Fibroblast of the aortic adventitia (primary cell): Measurements from ENCODE around the gene CIT. TPM values are rescaled to one million over a fixed set of nuclear protein-coding genes. Genes with fewer than 3 reads are reported as not detected.
"Not testable (repeated sequence)": the region's sequence is repeated elsewhere in the genome, so short reads cannot be mapped to it uniquely, and the experiment has no call there.

Experiments
- DNase-seq: peaks from one replicate; pipeline ENCODE4 v3.0.0-alpha.2; 2010; ENCODE audit warnings: low read depth
- H3K4me3 ChIP-seq: 2 replicates; pipeline ENCODE4 v1.5.1; 2011; ENCODE audit warnings: low read depth, mild to moderate bottlenecking, control low read depth, low read length, moderate library complexity
- total RNA-seq: library from RNA; depleted of rRNA; stranded (reverse); fragments of >200 nt; gene quantifications from 2 replicates; pipeline ENCODE4 v1.2.3, GENCODE V29; 2012; ENCODE audit warnings: low replicate concordance
- TF ChIP-seq, protein P1 (sequence below): IDR thresholded peaks from 2 replicates; pipeline ENCODE4 v1.5.1; 2011; ENCODE audit warnings: mild to moderate bottlenecking, low read length, control low read depth, inconsistent platforms; ENCODE audit not compliant: insufficient read depth

The CIT gene
- total RNA-seq, 1 donor: 48.0 TPM

GRCh38 chr12:119659289-119659897 lies 217.7 kb downstream of the CIT start:
- TF ChIP-seq, protein P1, sequence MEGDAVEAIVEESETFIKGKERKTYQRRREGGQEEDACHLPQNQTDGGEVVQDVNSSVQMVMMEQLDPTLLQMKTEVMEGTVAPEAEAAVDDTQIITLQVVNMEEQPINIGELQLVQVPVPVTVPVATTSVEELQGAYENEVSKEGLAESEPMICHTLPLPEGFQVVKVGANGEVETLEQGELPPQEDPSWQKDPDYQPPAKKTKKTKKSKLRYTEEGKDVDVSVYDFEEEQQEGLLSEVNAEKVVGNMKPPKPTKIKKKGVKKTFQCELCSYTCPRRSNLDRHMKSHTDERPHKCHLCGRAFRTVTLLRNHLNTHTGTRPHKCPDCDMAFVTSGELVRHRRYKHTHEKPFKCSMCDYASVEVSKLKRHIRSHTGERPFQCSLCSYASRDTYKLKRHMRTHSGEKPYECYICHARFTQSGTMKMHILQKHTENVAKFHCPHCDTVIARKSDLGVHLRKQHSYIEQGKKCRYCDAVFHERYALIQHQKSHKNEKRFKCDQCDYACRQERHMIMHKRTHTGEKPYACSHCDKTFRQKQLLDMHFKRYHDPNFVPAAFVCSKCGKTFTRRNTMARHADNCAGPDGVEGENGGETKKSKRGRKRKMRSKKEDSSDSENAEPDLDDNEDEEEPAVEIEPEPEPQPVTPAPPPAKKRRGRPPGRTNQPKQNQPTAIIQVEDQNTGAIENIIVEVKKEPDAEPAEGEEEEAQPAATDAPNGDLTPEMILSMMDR: peak; percentile 99
- peak; percentile 45 for DNase-seq

GRCh38 chr12:119658166-119658565 lies 219.0 kb downstream of the CIT start:
- not testable (repeated sequence) for H3K4me3 ChIP-seq

More at GRCh38 chr12:119659289-119659897, 217.7 kb downstream of the CIT start:
- H3K4me3 ChIP-seq: no peak overlapping the region

GRCh38 chr12:119657001-119657400 lies 220.1 kb downstream of the CIT start:
- DNase-seq, H3K4me3 ChIP-seq: not testable (repeated sequence)

More at GRCh38 chr12:119658166-119658565, 219.0 kb downstream of the CIT start:
- DNase-seq: not testable (repeated sequence)

- TF ChIP-seq, protein P1: no peak
- no peak for DNase-seq
- no peak overlapping the region for H3K4me3 ChIP-seq
These were observed 224.5 kb downstream of the CIT start for GRCh38 chr12:119652665-119653064.

GRCh38 chr12:119649202-119649808 lies 227.8 kb downstream of the CIT start:
- DNase-seq: peak; percentile 35
- TF ChIP-seq, protein P1: peak; percentile 81

GRCh38 chr12:119645535-119646059 lies 231.5 kb downstream of the CIT start:
- DNase-seq: no peak
- TF ChIP-seq, protein P1: no peak
- no peak overlapping the region for H3K4me3 ChIP-seq

More at GRCh38 chr12:119649202-119649808, 227.8 kb downstream of the CIT start:
- H3K4me3 ChIP-seq: no peak overlapping the region

GRCh38 chr12:119644930-119645329 lies 232.2 kb downstream of the CIT start:
- no peak for DNase-seq
- TF ChIP-seq, protein P1: no peak
- H3K4me3 ChIP-seq: no peak overlapping the region

DNA sequence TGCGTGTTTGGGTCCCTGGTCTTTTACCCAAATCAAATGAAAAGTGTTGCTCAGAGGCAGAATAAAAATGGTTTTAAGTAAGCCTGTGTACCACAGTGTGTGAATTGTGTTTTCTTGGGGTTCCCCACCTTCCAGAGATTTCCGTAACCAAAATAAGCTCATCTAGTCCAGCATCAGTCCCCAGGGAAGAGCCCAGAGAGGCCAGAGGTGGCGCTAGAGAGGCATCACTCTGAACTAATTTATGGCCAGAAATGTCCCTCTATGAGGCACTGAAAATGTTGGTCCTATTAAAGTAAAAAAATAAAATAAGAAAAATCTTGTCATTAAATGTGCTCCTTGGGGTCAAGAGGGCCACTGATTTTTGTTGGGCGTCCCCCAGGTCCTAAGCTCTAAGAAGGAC lies 234.1 kb downstream of the CIT start:
- TF ChIP-seq, protein P1: peak; percentile 26
- H3K4me3 ChIP-seq: no peak overlapping the region
- DNase-seq: no peak
